Measurements from ENCODE around the gene AKT1.
A peak's percentile ranks its signal among the peaks of the same experiment; 100 is the strongest.

AKT1 gene

DNA sequence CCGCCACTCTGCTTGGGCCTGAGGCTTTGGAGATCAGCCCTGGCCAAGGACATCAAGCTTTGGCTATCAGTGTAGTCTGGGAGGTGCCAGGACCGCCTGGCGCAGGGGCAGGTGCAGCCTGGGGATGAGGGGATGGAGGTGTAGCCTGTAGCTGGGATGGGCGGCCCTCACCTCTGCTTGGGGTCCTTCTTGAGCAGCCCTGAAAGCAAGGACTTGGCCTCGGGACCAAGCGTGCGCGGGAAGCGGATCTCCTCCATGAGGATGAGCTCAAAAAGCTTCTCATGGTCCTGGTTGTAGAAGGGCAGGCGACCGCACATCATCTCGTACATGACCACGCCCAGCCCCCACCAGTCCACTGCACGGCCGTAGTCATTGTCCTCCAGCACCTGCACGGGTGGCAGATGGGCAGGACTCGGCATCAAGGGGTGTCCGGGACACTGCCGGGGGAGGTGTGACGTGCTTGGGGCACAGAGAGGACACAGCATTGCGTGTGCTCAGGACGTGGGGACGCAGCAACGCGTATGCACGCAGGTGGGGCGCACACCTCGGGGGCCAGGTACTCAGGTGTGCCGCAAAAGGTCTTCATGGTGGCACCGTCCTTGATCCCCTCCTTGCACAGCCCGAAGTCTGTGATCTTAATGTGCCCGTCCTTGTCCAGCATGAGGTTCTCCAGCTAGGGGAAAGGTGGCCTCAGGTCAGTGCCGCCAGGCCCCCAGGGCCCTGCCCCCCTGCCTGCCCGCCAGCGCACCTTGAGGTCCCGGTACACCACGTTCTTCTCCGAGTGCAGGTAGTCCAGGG, 22.6 kb downstream of the AKT1 start:
- TF ChIP-seq, protein P1, sequence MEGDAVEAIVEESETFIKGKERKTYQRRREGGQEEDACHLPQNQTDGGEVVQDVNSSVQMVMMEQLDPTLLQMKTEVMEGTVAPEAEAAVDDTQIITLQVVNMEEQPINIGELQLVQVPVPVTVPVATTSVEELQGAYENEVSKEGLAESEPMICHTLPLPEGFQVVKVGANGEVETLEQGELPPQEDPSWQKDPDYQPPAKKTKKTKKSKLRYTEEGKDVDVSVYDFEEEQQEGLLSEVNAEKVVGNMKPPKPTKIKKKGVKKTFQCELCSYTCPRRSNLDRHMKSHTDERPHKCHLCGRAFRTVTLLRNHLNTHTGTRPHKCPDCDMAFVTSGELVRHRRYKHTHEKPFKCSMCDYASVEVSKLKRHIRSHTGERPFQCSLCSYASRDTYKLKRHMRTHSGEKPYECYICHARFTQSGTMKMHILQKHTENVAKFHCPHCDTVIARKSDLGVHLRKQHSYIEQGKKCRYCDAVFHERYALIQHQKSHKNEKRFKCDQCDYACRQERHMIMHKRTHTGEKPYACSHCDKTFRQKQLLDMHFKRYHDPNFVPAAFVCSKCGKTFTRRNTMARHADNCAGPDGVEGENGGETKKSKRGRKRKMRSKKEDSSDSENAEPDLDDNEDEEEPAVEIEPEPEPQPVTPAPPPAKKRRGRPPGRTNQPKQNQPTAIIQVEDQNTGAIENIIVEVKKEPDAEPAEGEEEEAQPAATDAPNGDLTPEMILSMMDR (IDR thresholded peaks at IDR 0.05; ENCODE audit: insufficient read depth, missing control alignments), result no peak
- no peak for DNase-seq (ENCODE audit: insufficient read length, low spot score)
- FAIRE-seq, result no peak

DNA sequence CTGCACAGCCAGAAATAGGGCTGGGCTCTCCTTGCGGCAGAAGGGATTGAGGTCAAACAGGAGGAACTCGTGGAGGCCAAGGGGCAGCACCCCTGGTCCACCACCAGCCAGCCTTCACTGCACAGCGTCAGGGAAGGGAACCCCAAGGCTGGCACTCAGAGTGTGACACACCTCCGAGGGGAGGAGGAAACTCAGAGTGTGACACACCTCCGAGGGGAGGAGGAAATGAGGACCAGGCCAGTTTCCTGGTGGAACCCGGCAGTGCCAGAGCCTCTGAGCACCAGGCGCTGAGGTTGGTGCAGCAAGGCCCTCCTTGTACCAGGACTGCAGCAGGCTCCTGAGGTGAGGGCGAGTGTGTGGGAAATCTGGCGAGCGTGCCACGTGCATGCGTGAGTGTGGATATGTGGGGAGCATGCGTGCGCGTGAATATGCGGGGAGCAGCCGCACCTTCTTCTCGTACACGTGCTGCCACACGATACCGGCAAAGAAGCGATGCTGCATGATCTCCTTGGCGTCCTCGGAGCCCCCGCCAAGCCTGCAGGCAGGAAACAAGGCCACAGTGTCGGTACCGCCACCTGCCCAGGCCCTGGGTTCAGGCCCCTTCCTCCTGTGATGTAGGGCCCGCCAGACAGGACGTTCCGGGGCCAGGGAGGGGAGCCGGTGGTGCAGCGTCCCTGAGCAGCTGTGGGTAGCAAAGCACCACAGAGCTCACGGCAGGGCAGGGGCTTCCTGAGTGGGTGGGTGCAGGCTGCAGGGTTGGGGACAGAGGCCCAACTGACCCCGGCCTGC, 23.4 kb downstream of the AKT1 start:
- TF ChIP-seq, protein P1 (IDR thresholded peaks at IDR 0.05; ENCODE audit: insufficient read depth, missing control alignments), result no peak
- DNase-seq (ENCODE audit: insufficient read length, low spot score), result no peak
- no peak for FAIRE-seq

DNA sequence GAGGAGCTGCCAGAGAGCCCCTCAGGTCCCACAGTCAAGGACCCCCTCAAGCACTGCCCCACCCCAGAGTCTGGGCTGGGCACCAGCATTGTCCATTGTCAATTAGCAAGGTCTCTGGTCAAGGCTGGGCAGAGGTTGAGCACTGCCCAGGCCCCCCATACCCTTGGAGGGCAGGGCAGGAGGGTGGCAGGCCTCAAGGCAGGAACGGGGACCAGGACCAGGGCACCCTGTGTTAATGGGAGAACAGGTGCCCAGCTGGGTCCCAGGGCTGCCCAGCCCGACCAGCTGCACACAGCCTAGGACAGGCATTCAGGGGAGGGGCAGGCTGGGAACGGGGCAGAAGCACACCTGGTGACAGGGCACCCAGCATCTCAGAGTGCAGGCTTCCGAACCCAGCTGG, 24.2 kb downstream of the AKT1 start:
- TF ChIP-seq, protein P1 (IDR thresholded peaks at IDR 0.05; ENCODE audit: insufficient read depth, missing control alignments), result no peak
- DNase-seq (ENCODE audit: insufficient read length, low spot score), result no peak
- no peak for FAIRE-seq

DNA sequence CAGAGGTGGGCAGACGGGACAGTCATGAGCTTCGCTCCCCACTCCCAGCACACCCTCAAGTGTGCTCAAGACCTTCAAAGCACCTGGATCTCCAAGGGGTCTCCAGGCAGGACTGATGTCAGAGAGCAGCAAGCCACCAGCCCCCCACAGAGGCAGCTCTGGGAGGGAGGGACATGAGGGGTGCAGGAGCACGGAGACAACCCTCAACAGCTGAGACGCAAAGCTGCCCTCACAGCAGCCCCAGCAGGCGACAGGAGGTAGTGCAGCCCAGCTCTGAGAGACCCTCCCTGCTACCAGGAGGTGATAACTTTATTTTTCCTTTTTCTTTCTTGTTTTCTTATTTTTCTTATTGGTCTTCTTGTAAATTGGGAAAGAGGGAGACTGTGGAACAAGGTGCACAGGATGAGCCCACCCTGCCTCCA, 24.7 kb downstream of the AKT1 start:
- FAIRE-seq (no peak), DNase-seq (ENCODE audit: insufficient read length, low spot score) (no peak)
- TF ChIP-seq, protein P1 (IDR thresholded peaks at IDR 0.05; ENCODE audit: insufficient read depth, missing control alignments), result peak; percentile 12

DNA sequence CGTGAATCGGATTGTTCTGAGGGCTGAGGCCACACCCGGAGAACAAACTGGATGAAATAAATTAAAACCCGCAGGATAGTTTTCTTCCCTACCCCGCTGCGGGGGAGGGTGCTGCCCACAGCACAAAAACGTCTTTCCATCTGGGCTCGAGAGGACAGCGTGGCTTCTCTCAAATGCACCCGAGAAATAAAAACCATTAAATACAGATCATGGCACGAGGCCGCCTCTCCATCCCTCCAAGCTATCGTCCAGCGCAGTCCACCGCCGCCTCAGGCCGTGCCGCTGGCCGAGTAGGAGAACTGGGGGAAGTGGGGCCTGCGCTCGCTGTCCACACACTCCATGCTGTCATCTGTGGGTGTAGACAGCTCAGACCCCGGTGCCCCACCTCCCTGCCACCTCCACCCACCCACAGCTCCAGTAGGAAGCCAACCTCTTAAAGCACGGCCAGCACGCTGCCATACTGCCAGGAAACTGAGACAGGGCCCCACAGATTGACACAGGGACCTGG, 25.4 kb downstream of the AKT1 start:
- TF ChIP-seq, protein P1 (IDR thresholded peaks at IDR 0.05; ENCODE audit: insufficient read depth, missing control alignments), result no peak
- FAIRE-seq (no peak), DNase-seq (ENCODE audit: insufficient read length, low spot score) (no peak)

DNA sequence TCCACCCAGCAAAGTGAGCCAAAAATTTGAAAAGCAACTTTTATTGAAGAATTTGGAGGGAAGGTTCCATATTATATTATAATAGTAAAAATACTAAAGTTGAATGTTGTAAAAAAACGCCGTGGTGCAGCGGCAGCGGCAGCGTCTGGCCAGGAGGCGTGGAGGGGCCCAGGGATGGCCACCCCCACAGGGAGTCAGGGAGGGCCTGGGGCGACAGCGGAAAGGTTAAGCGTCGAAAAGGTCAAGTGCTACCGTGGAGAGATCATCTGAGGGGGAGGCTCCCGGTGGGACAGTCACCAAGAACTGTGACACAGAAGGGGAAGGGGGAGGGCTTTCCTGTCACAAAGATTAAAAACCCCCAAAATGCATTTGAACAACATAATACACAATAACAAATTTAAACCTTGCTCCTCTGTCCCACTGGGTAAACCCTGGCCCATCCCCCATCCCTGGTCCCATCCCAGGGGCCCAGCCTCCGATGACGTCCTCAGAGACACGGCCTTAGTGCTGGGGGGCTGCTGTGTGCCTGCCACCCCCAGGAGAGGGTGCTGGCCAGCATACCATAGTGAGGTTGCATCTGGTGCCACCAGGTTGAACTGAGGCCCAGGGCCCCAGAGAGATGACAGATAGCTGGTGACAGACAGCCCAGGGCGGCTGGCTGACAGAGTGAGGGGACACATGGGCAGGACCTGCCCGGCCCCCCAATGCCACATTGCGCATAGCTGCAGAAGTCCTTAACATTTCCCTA, 26.1 kb downstream of the AKT1 start:
- no peak for DNase-seq (ENCODE audit: insufficient read length, low spot score)
- TF ChIP-seq, protein P1 (IDR thresholded peaks at IDR 0.05; ENCODE audit: insufficient read depth, missing control alignments), result no peak
- no peak for FAIRE-seq

Measured in D721Med (cell line).